ENCODE measurements around the gene GUCD1. TPM values are rescaled to one million over a fixed set of nuclear protein-coding genes. Genes with fewer than 3 reads are reported as not detected.

GUCD1 gene
- total and polyA plus RNA-seq, 2 of the 13 experiments (the other 11 are each of a cell fraction or from before 2014, with no cell fraction given), result 128 to 245 TPM

- TF ChIP-seq ATF5 (CRISPR knock-in tag; IDR thresholded peaks at IDR 0.05; ENCODE audit: low read depth) (no peak), KLF11 (CRISPR knock-in tag; IDR thresholded peaks at IDR 0.05) (peak; percentile 45; the same call in 1 of the 2 replicates), FOXK1 (CRISPR knock-in tag; IDR thresholded peaks at IDR 0.05; ENCODE audit: borderline replicate concordance, low read depth) (peak; percentile 68; the same call in 1 of the 2 replicates), ZNF496 (CRISPR knock-in tag; IDR thresholded peaks at IDR 0.05; ENCODE audit: insufficient replicate concordance) (no peak), ZSCAN31 (CRISPR knock-in tag; IDR thresholded peaks at IDR 0.05; ENCODE audit: low read depth) (no peak), HMG20A (CRISPR knock-in tag; IDR thresholded peaks at IDR 0.05; ENCODE audit: borderline replicate concordance) (peak; percentile 92), STAT5B (CRISPR knock-in tag; IDR thresholded peaks at IDR 0.05) (no peak), KDM3A (CRISPR knock-in tag; IDR thresholded peaks at IDR 0.05; ENCODE audit: low read depth) (peak; percentile 63; the same call in 1 of the 2 replicates), HOXA5 (CRISPR knock-in tag; IDR thresholded peaks at IDR 0.05) (peak; percentile 47; the same call in 1 of the 2 replicates), RFXANK (CRISPR knock-in tag; IDR thresholded peaks at IDR 0.05) (no peak), HDAC1 (CRISPR knock-in tag; IDR thresholded peaks at IDR 0.05) (peak; percentile 76; the same call in 1 of the 2 replicates), PTBP1 (IDR thresholded peaks at IDR 0.05; ENCODE audit: low read depth, low read length, poor library complexity, severe bottlenecking) (no peak), ZNF543 (CRISPR knock-in tag; IDR thresholded peaks at IDR 0.05) (no peak), ZNF432 (CRISPR knock-in tag; IDR thresholded peaks at IDR 0.05; ENCODE audit: borderline replicate concordance) (no peak), ZFAT (CRISPR knock-in tag; conservative IDR thresholded peaks at IDR 0.05) (no peak), ZNF646 (CRISPR knock-in tag; IDR thresholded peaks at IDR 0.05) (no peak), PCBP1 (IDR thresholded peaks at IDR 0.05; ENCODE audit: borderline replicate concordance, low read depth, low read length) (no peak), E2F5 (CRISPR knock-in tag; conservative IDR thresholded peaks at IDR 0.05) (no peak), ZNF598 (CRISPR knock-in tag; IDR thresholded peaks at IDR 0.05; ENCODE audit: borderline replicate concordance) (no peak), KAT7 (CRISPR knock-in tag; IDR thresholded peaks at IDR 0.05; ENCODE audit: borderline replicate concordance) (no peak), XRCC5 (optimal IDR thresholded peaks at IDR 0.05; ENCODE audit: low read length) (no peak), SMAD9 (CRISPR knock-in tag; IDR thresholded peaks at IDR 0.05) (no peak), SUZ12 (IDR thresholded peaks at IDR 0.05; ENCODE audit: low read depth, low read length) (no peak), ZNF816 (CRISPR knock-in tag; IDR thresholded peaks at IDR 0.05; ENCODE audit: borderline replicate concordance) (no peak)
Measured at GRCh38 chr22:24504956-24505736, 49.8 kb downstream of the GUCD1 start (continued).
